GM23338 (cell line): ENCODE data around the gene ADAMTS7. TPM values are rescaled to one million over a fixed set of nuclear protein-coding genes. Genes with fewer than 3 reads are reported as not detected.

Experiments
- ATAC-seq: fragments of 200-7000 bp; cut with Tn5 transposase; 3 replicates; pipeline ENCODE4 v1.9.1; 2020
- DNase-seq: peaks from one replicate; pipeline ENCODE4 v3.0.0-alpha.2; 2015; ENCODE audit warnings: low spot score
- H2AFZ ChIP-seq: fragments of 200-600 bp; sonication (generic); 2 replicates; pipeline ENCODE4 v1.8.0; 2016; ENCODE audit warnings: antibody characterized with exemption, mild to moderate bottlenecking, moderate library complexity
- H3F3A ChIP-seq: fragments of 200-600 bp; sonication (generic); replicated peaks from 2 replicates; pipeline ENCODE4 v1.8.0; 2017; ENCODE audit warnings: antibody characterized with exemption, mixed run types, low read depth
- H3K27ac ChIP-seq: fragments of 200-600 bp; sonication (generic); 2 replicates; pipeline ENCODE4 v1.6.1; 2016; ENCODE audit warnings: low read depth
- H3K27me3 ChIP-seq: fragments of 200-600 bp; sonication (generic); 2 replicates; pipeline ENCODE4 v1.8.0; 2016; ENCODE audit warnings: mild to moderate bottlenecking, mixed run types, moderate library complexity; ENCODE audit not compliant: insufficient read depth
- H3K36me3 ChIP-seq: fragments of 200-600 bp; sonication (generic); 2 replicates; pipeline ENCODE4 v1.8.0; 2016; ENCODE audit warnings: mild to moderate bottlenecking; ENCODE audit not compliant: insufficient read depth
- H3K4me1 ChIP-seq: fragments of 200-600 bp; sonication (generic); 2 replicates; pipeline ENCODE4 v1.8.0; 2016; ENCODE audit warnings: mild to moderate bottlenecking, moderate library complexity; ENCODE audit not compliant: insufficient read depth
- H3K4me2 ChIP-seq: fragments of 200-600 bp; sonication (generic); 2 replicates; pipeline ENCODE4 v1.7.1; 2017; ENCODE audit warnings: mixed run types
- H3K4me3 ChIP-seq: fragments of 200-600 bp; sonication (generic); 2 replicates; pipeline ENCODE4 v1.6.1; 2016; ENCODE audit warnings: mixed run types
- H3K79me2 ChIP-seq: fragments of 200-600 bp; sonication (generic); replicated peaks from 2 replicates; pipeline ENCODE4 v1.8.0; 2017; ENCODE audit warnings: mild to moderate bottlenecking; ENCODE audit not compliant: insufficient read depth
- H3K9me2 ChIP-seq: fragments of 200-600 bp; sonication (generic); 2 replicates; pipeline ENCODE4 v1.8.0; 2017; ENCODE audit not compliant: insufficient read depth
- H4K20me1 ChIP-seq: fragments of 200-600 bp; sonication (generic); replicated peaks from 2 replicates; pipeline ENCODE4 v1.8.0; 2017; ENCODE audit warnings: mild to moderate bottlenecking; ENCODE audit not compliant: insufficient read depth
- H3K27ac Mint-ChIP-seq: 2 replicates; pipeline ENCODE4 v1.8.0; 2020; ENCODE audit warnings: inconsistent platforms, mild to moderate bottlenecking, moderate library complexity, mixed read lengths
- H3K27me3 Mint-ChIP-seq: 3 replicates; pipeline ENCODE4 v1.8.0; 2022; ENCODE audit warnings: low read depth, mild to moderate bottlenecking, moderate library complexity, mixed read lengths, inconsistent platforms; ENCODE audit not compliant: insufficient read depth, poor library complexity
- H3K36me3 Mint-ChIP-seq: 3 replicates; pipeline ENCODE4 v1.8.0; 2021; ENCODE audit warnings: low read depth, mild to moderate bottlenecking, inconsistent platforms, moderate library complexity, mixed read lengths
- H3K4me1 Mint-ChIP-seq: 3 replicates; pipeline ENCODE4 v1.8.0; 2020; ENCODE audit warnings: mild to moderate bottlenecking, inconsistent platforms, mixed read lengths
- H3K4me3 Mint-ChIP-seq: 3 replicates; pipeline ENCODE4 v1.8.0; 2021; ENCODE audit warnings: moderate library complexity, mild to moderate bottlenecking, inconsistent platforms, mixed read lengths
- H3K9me3 Mint-ChIP-seq: 3 replicates; pipeline ENCODE4 v1.8.0; 2020; ENCODE audit warnings: moderate library complexity, mild to moderate bottlenecking, inconsistent platforms, mixed read lengths
- CREB1 ChIP-seq: fragments of 250-450 bp; sonication (Bioruptor Pico); IDR thresholded peaks from 2 replicates; pipeline ENCODE4 v1.5.0; 2020; ENCODE audit warnings: low read depth, mild to moderate bottlenecking, moderate library complexity
- EZH2 ChIP-seq: fragments of 200-600 bp; sonication (generic); IDR thresholded peaks from one replicate; pipeline ENCODE4 v1.8.0; 2017; ENCODE audit warnings: antibody characterized with exemption, mild to moderate bottlenecking, low read depth; ENCODE audit not compliant: unreplicated experiment
- EZH2phosphoT487 ChIP-seq: fragments of 200-600 bp; sonication (generic); IDR thresholded peaks from one replicate; pipeline ENCODE4 v1.8.1; 2018; ENCODE audit warnings: antibody characterized with exemption; ENCODE audit not compliant: unreplicated experiment
- NANOG ChIP-seq: IDR thresholded peaks from 2 replicates; pipeline ENCODE4 v1.6.1; 2016; ENCODE audit warnings: antibody characterized with exemption, borderline replicate concordance
- POLR2AphosphoS5 ChIP-seq: IDR thresholded peaks from 2 replicates; pipeline ENCODE4 v1.6.1; 2016; ENCODE audit warnings: antibody characterized with exemption, low read depth
- REST ChIP-seq: IDR thresholded peaks from one replicate; pipeline ENCODE4 v1.6.1; 2018; ENCODE audit warnings: antibody characterized with exemption; ENCODE audit not compliant: unreplicated experiment
- STAT1 ChIP-seq: IDR thresholded peaks from one replicate; pipeline ENCODE4 v1.6.1; 2016; ENCODE audit warnings: antibody characterized with exemption; ENCODE audit not compliant: unreplicated experiment
- polyA plus RNA-seq: library from polyadenylated mRNA; unstranded; fragments of >200 nt; fragmentation: Nextera tagmentation; extraction: Ambion mirVana; gene quantifications from 2 replicates; pipeline ENCODE4 v1.2.1, GENCODE V29; 2016
- total RNA-seq: library from RNA; depleted of rRNA; stranded (reverse); fragments of >200 nt; shearing (Covaris generic); gene quantifications from 2 replicates; pipeline ENCODE4 v1.2.3, GENCODE V29; 2014
- TF ChIP-seq, protein P1 (sequence below), 2 experiments: fragments of 200-600 bp in 1 of 2; sonication (generic) in 1 of 2; conservative IDR thresholded peaks; 2 replicates each; pipeline versions ENCODE4 v1.5.1 to v1.6.1; 2016 to 2017; ENCODE audit warnings: antibody characterized with exemption in 2 of 2, low read depth in 2 of 2, mild to moderate bottlenecking in 2 of 2, moderate library complexity in 1 of 2
- TF ChIP-seq, protein P2 (sequence below): fragments of 250-450 bp; sonication (Bioruptor Pico); IDR thresholded peaks from 2 replicates; pipeline ENCODE4 v1.5.0; 2020; ENCODE audit warnings: mild to moderate bottlenecking, moderate library complexity
- TF ChIP-seq, protein P3 (sequence below): IDR thresholded peaks from 2 replicates; pipeline ENCODE4 v1.6.1; 2016; ENCODE audit warnings: antibody characterized with exemption

The ADAMTS7 gene
- total and polyA plus RNA-seq, 2 experiments from 2014 or later, result 11.6 to 52.7 TPM

- TF ChIP-seq, protein P1, sequence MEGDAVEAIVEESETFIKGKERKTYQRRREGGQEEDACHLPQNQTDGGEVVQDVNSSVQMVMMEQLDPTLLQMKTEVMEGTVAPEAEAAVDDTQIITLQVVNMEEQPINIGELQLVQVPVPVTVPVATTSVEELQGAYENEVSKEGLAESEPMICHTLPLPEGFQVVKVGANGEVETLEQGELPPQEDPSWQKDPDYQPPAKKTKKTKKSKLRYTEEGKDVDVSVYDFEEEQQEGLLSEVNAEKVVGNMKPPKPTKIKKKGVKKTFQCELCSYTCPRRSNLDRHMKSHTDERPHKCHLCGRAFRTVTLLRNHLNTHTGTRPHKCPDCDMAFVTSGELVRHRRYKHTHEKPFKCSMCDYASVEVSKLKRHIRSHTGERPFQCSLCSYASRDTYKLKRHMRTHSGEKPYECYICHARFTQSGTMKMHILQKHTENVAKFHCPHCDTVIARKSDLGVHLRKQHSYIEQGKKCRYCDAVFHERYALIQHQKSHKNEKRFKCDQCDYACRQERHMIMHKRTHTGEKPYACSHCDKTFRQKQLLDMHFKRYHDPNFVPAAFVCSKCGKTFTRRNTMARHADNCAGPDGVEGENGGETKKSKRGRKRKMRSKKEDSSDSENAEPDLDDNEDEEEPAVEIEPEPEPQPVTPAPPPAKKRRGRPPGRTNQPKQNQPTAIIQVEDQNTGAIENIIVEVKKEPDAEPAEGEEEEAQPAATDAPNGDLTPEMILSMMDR (conservative IDR thresholded peaks at IDR 0.05; ENCODE audit: low read depth in 2 of 2), result peak in 1 of 2 experiments; percentile 35; a peak in 2 of 4 replicates
Observed at GRCh38 chr15:78736286-78736685, 75.0 kb downstream of the ADAMTS7 start (continued).

- Histone ChIP-seq H3K4me1 (no peaks in the 10 kb centered on the region), H3K27me3 (no peaks in the 10 kb centered on the region), H3K4me3 (no peak overlapping the region), H3K27ac (no peak overlapping the region), H3K9me2 (no peaks in the 10 kb centered on the region), H3F3A (no peaks in the 10 kb centered on the region), H4K20me1 (no peaks in the 10 kb centered on the region), H3K79me2 (no peaks in the 10 kb centered on the region), H3K4me2 (no peak overlapping the region), H3K36me3 (no peaks in the 10 kb centered on the region), H2AFZ (no peak overlapping the region)
- Mint-ChIP-seq H3K27ac (no peak overlapping the region), H3K4me3 (no peak overlapping the region), H3K9me3 (no peaks in the 10 kb centered on the region; the same call in 2 of the 3 replicates), H3K36me3 (no peaks in the 10 kb centered on the region; the same call in 2 of the 3 replicates), H3K4me1 (peaks cover 7% of the 10 kb centered on the region; the same call in 2 of the 3 replicates), H3K27me3 (peaks cover 23% of the 10 kb centered on the region)
- ATAC-seq (no peak), DNase-seq (no peak)
- TF ChIP-seq REST (no peak), EZH2 (no peak), EZH2phosphoT487 (no peak), NANOG (no peak), CREB1 (CRISPR knock-in tag) (no peak), POLR2AphosphoS5 (no peak), STAT1 (no peak)
- TF ChIP-seq, protein P2, sequence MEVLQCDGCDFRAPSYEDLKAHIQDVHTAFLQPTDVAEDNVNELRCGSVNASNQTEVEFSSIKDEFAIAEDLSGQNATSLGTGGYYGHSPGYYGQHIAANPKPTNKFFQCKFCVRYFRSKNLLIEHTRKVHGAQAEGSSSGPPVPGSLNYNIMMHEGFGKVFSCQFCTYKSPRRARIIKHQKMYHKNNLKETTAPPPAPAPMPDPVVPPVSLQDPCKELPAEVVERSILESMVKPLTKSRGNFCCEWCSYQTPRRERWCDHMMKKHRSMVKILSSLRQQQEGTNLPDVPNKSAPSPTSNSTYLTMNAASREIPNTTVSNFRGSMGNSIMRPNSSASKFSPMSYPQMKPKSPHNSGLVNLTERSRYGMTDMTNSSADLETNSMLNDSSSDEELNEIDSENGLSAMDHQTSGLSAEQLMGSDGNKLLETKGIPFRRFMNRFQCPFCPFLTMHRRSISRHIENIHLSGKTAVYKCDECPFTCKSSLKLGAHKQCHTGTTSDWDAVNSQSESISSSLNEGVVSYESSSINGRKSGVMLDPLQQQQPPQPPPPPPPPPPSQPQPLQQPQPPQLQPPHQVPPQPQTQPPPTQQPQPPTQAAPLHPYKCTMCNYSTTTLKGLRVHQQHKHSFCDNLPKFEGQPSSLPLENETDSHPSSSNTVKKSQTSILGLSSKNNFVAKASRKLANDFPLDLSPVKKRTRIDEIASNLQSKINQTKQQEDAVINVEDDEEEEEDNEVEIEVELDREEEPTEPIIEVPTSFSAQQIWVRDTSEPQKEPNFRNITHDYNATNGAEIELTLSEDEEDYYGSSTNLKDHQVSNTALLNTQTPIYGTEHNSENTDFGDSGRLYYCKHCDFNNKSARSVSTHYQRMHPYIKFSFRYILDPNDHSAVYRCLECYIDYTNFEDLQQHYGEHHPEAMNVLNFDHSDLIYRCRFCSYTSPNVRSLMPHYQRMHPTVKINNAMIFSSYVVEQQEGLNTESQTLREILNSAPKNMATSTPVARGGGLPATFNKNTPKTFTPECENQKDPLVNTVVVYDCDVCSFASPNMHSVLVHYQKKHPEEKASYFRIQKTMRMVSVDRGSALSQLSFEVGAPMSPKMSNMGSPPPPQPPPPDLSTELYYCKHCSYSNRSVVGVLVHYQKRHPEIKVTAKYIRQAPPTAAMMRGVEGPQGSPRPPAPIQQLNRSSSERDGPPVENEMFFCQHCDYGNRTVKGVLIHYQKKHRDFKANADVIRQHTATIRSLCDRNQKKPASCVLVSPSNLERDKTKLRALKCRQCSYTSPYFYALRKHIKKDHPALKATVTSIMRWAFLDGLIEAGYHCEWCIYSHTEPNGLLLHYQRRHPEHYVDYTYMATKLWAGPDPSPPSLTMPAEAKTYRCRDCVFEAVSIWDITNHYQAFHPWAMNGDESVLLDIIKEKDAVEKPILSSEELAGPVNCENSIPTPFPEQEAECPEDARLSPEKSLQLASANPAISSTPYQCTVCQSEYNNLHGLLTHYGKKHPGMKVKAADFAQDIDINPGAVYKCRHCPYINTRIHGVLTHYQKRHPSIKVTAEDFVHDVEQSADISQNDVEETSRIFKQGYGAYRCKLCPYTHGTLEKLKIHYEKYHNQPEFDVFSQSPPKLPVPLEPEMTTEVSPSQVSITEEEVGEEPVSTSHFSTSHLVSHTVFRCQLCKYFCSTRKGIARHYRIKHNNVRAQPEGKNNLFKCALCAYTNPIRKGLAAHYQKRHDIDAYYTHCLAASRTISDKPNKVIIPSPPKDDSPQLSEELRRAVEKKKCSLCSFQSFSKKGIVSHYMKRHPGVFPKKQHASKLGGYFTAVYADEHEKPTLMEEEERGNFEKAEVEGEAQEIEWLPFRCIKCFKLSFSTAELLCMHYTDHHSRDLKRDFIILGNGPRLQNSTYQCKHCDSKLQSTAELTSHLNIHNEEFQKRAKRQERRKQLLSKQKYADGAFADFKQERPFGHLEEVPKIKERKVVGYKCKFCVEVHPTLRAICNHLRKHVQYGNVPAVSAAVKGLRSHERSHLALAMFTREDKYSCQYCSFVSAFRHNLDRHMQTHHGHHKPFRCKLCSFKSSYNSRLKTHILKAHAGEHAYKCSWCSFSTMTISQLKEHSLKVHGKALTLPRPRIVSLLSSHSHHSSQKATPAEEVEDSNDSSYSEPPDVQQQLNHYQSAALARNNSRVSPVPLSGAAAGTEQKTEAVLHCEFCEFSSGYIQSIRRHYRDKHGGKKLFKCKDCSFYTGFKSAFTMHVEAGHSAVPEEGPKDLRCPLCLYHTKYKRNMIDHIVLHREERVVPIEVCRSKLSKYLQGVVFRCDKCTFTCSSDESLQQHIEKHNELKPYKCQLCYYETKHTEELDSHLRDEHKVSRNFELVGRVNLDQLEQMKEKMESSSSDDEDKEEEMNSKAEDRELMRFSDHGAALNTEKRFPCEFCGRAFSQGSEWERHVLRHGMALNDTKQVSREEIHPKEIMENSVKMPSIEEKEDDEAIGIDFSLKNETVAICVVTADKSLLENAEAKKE (CRISPR knock-in tag), result no peak
- TF ChIP-seq, protein P3, sequence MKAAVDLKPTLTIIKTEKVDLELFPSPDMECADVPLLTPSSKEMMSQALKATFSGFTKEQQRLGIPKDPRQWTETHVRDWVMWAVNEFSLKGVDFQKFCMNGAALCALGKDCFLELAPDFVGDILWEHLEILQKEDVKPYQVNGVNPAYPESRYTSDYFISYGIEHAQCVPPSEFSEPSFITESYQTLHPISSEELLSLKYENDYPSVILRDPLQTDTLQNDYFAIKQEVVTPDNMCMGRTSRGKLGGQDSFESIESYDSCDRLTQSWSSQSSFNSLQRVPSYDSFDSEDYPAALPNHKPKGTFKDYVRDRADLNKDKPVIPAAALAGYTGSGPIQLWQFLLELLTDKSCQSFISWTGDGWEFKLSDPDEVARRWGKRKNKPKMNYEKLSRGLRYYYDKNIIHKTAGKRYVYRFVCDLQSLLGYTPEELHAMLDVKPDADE, result no peak
Observed at GRCh38 chr15:78734451-78735064, 76.7 kb downstream of the ADAMTS7 start.
